ENCODE results near the gene ATP5F1A.

ATP5F1A gene

GRCh38 chr18:46040033-46040746 lies 57.9 kb downstream of the ATP5F1A start:
- Histone ChIP-seq H3K36me3 (ENCODE audit: control insufficient read depth in 4 of 4, insufficient read depth in 4 of 4, low read length in 3 of 4) (peaks cover 0 to 36% (median 7%) of the 10 kb centered on the region in 4 experiments), H3K9me3 (ENCODE audit: control extremely low read depth in 1 of 5, control insufficient read depth in 4 of 5, insufficient read depth in 2 of 5, low read depth in 1 of 5, low read length in 4 of 5) (no peaks in the 10 kb centered on the region), H3K27me3 (replicated peaks in 2 of 5; ENCODE audit: control insufficient read depth in 4 of 5, insufficient read depth in 5 of 5, low read length in 4 of 5) (no peaks in the 10 kb centered on the region), H3K4me3 (ENCODE audit: control insufficient read depth in 1 of 7, extremely low read depth in 1 of 7, insufficient read depth in 4 of 7, low read depth in 2 of 7, low read length in 6 of 7) (no peak overlapping the region), H3K27ac (ENCODE audit: insufficient read depth in 1 of 2, low read depth in 1 of 2, low read length in 2 of 2, poor library complexity in 1 of 2, severe bottlenecking in 2 of 2) (no peak overlapping the region), H3K4me1 (ENCODE audit: control extremely low read depth in 1 of 4, control insufficient read depth in 4 of 4, insufficient read depth in 4 of 4, low read length in 3 of 4) (peaks cover 0 to 37% (median 32%) of the 10 kb centered on the region in 4 experiments)
- 98% methylated on average over 5 of the region's 5 CpGs for WGBS (ENCODE audit: insufficient coverage)
- ChIA-PET POLR2A (no interaction called here), CTCF (interaction anchor here (0.6 to 1.8 kb wide), 4 partner anchors 16 to 377 kb away, joined by 3 to 12 read pairs (median 4); no protein-coding TSS in a partner anchor)
- DNase-seq = no peak

GRCh38 chr18:46037512-46038305 lies 60.4 kb downstream of the ATP5F1A start:
- no peak overlapping the region for H3K4me3 ChIP-seq (ENCODE audit: control insufficient read depth in 1 of 7, extremely low read depth in 1 of 7, insufficient read depth in 4 of 7, low read depth in 2 of 7, low read length in 6 of 7)
- CTCF ChIA-PET = interaction anchor here (0.7 to 1.6 kb wide), 3 partner anchors 36 to 64 kb away, joined by 3 to 10 read pairs (median 5); no protein-coding TSS in a partner anchor
- POLR2A ChIA-PET = no interaction called here
- no peaks in the 10 kb centered on the region for H3K27me3 ChIP-seq (replicated peaks in 2 of 5; ENCODE audit: control insufficient read depth in 4 of 5, insufficient read depth in 5 of 5, low read length in 4 of 5)
- 52% methylated on average over 7 of the region's 9 CpGs for WGBS (ENCODE audit: insufficient coverage)
- peaks cover 0 to 30% (median 25%) of the 10 kb centered on the region in 4 experiments for H3K4me1 ChIP-seq (ENCODE audit: control extremely low read depth in 1 of 4, control insufficient read depth in 4 of 4, insufficient read depth in 4 of 4, low read length in 3 of 4)
- H3K27ac ChIP-seq (ENCODE audit: insufficient read depth in 1 of 2, low read depth in 1 of 2, low read length in 2 of 2, poor library complexity in 1 of 2, severe bottlenecking in 2 of 2) = no peak overlapping the region
- H3K9me3 ChIP-seq (ENCODE audit: control extremely low read depth in 1 of 5, control insufficient read depth in 4 of 5, insufficient read depth in 2 of 5, low read depth in 1 of 5, low read length in 4 of 5) = no peaks in the 10 kb centered on the region
- H3K36me3 ChIP-seq (ENCODE audit: control insufficient read depth in 4 of 4, insufficient read depth in 4 of 4, low read length in 3 of 4) = peaks cover 0 to 48% (median 11%) of the 10 kb centered on the region in 4 experiments
- DNase-seq = no peak

GRCh38 chr18:46035696-46036680 lies 62.1 kb downstream of the ATP5F1A start:
- H3K4me1 ChIP-seq (ENCODE audit: control extremely low read depth in 1 of 4, control insufficient read depth in 4 of 4, insufficient read depth in 4 of 4, low read length in 3 of 4) = peaks cover 0 to 18% (median 11%) of the 10 kb centered on the region in 4 experiments
- H3K4me3 ChIP-seq (ENCODE audit: control insufficient read depth in 1 of 7, extremely low read depth in 1 of 7, insufficient read depth in 4 of 7, low read depth in 2 of 7, low read length in 6 of 7) = no peak overlapping the region
- no peak for DNase-seq
- ChIA-PET CTCF (interaction anchor here (5.2 kb wide), 1 partner anchor 37 kb away, joined by 27 read pairs; the partner anchor contains the start of gene PSTPIP2), POLR2A (no interaction called here)
- 100% methylated on average over 2 of the region's 2 CpGs for WGBS (ENCODE audit: insufficient coverage)
- no peak overlapping the region for H3K27ac ChIP-seq (ENCODE audit: insufficient read depth in 1 of 2, low read depth in 1 of 2, low read length in 2 of 2, poor library complexity in 1 of 2, severe bottlenecking in 2 of 2)
- peaks cover 2 to 61% (median 14%) of the 10 kb centered on the region in 4 experiments for H3K36me3 ChIP-seq (ENCODE audit: control insufficient read depth in 4 of 4, insufficient read depth in 4 of 4, low read length in 3 of 4)
- peaks cover 0 to 2% (median 0%) of the 10 kb centered on the region in 5 experiments for H3K9me3 ChIP-seq (ENCODE audit: control extremely low read depth in 1 of 5, control insufficient read depth in 4 of 5, insufficient read depth in 2 of 5, low read depth in 1 of 5, low read length in 4 of 5)
- H3K27me3 ChIP-seq (replicated peaks in 2 of 5; ENCODE audit: control insufficient read depth in 4 of 5, insufficient read depth in 5 of 5, low read length in 4 of 5) = no peaks in the 10 kb centered on the region

GRCh38 chr18:46034230-46034629 lies 63.9 kb downstream of the ATP5F1A start:
- Histone ChIP-seq H3K4me1 (ENCODE audit: control extremely low read depth in 1 of 4, control insufficient read depth in 4 of 4, insufficient read depth in 4 of 4, low read length in 3 of 4) (peaks cover 0 to 6% (median 4%) of the 10 kb centered on the region in 4 experiments), H3K27ac (ENCODE audit: insufficient read depth in 1 of 2, low read depth in 1 of 2, low read length in 2 of 2, poor library complexity in 1 of 2, severe bottlenecking in 2 of 2) (no peak overlapping the region), H3K27me3 (replicated peaks in 2 of 5; ENCODE audit: control insufficient read depth in 4 of 5, insufficient read depth in 5 of 5, low read length in 4 of 5) (no peaks in the 10 kb centered on the region), H3K4me3 (ENCODE audit: control insufficient read depth in 1 of 7, extremely low read depth in 1 of 7, insufficient read depth in 4 of 7, low read depth in 2 of 7, low read length in 6 of 7) (no peak overlapping the region), H3K9me3 (ENCODE audit: control extremely low read depth in 1 of 5, control insufficient read depth in 4 of 5, insufficient read depth in 2 of 5, low read depth in 1 of 5, low read length in 4 of 5) (peaks cover 0 to 3% (median 0%) of the 10 kb centered on the region in 5 experiments), H3K36me3 (ENCODE audit: control insufficient read depth in 4 of 4, insufficient read depth in 4 of 4, low read length in 3 of 4) (peaks cover 2 to 53% (median 12%) of the 10 kb centered on the region in 4 experiments)
- CTCF ChIA-PET = interaction anchor here (0.9 to 5.2 kb wide), 6 partner anchors 10 to 149 kb away, joined by 3 to 27 read pairs (median 4); partner anchors contain the start of gene PSTPIP2
- POLR2A ChIA-PET = no interaction called here
- no peak for DNase-seq
- 57% methylated on average over 1 of the region's 1 CpG for WGBS (ENCODE audit: insufficient coverage)

GRCh38 chr18:46031741-46032140 lies 66.4 kb downstream of the ATP5F1A start:
- Histone ChIP-seq H3K4me3 (ENCODE audit: control insufficient read depth in 1 of 7, extremely low read depth in 1 of 7, insufficient read depth in 4 of 7, low read depth in 2 of 7, low read length in 6 of 7) (no peak overlapping the region), H3K4me1 (ENCODE audit: control extremely low read depth in 1 of 4, control insufficient read depth in 4 of 4, insufficient read depth in 4 of 4, low read length in 3 of 4) (peaks cover 5 to 9% (median 7%) of the 10 kb centered on the region in 4 experiments), H3K27me3 (replicated peaks in 2 of 5; ENCODE audit: control insufficient read depth in 4 of 5, insufficient read depth in 5 of 5, low read length in 4 of 5) (peaks cover 0 to 7% (median 0%) of the 10 kb centered on the region in 5 experiments), H3K9me3 (ENCODE audit: control extremely low read depth in 1 of 5, control insufficient read depth in 4 of 5, insufficient read depth in 2 of 5, low read depth in 1 of 5, low read length in 4 of 5) (peaks cover 0 to 3% (median 0%) of the 10 kb centered on the region in 5 experiments), H3K36me3 (ENCODE audit: control insufficient read depth in 4 of 4, insufficient read depth in 4 of 4, low read length in 3 of 4) (peaks cover 2 to 41% (median 10%) of the 10 kb centered on the region in 4 experiments), H3K27ac (ENCODE audit: insufficient read depth in 1 of 2, low read depth in 1 of 2, low read length in 2 of 2, poor library complexity in 1 of 2, severe bottlenecking in 2 of 2) (no peak overlapping the region)
- no peak for DNase-seq
- 100% methylated on average over 3 of the region's 4 CpGs for WGBS (ENCODE audit: insufficient coverage)
- POLR2A ChIA-PET = no interaction called here
- CTCF ChIA-PET = interaction anchor here (5.2 kb wide), 1 partner anchor 41 kb away, joined by 27 read pairs; the partner anchor contains the start of gene PSTPIP2
